Nephron progenitor cell (in vitro differentiated cells): ENCODE measurements around the gene PGBD5.

Source experiments
- DNase-seq: peaks from one replicate; pipeline ENCODE4 v3.0.0; 2021
- H3K27ac Mint-ChIP-seq: 2 replicates; pipeline ENCODE4 v1.8.0; 2021; ENCODE audit warnings: mild to moderate bottlenecking, moderate library complexity, mixed read lengths
- H3K27me3 Mint-ChIP-seq: 2 replicates; pipeline ENCODE4 v1.8.0; 2021; ENCODE audit warnings: mild to moderate bottlenecking, low read depth, mixed read lengths; ENCODE audit not compliant: poor library complexity
- H3K36me3 Mint-ChIP-seq: 2 replicates; pipeline ENCODE4 v1.8.0; 2021; ENCODE audit warnings: low read depth, mixed read lengths
- H3K4me1 Mint-ChIP-seq: 2 replicates; pipeline ENCODE4 v1.8.0; 2021; ENCODE audit warnings: mixed read lengths
- H3K4me3 Mint-ChIP-seq: 2 replicates; pipeline ENCODE4 v1.8.0; 2021; ENCODE audit warnings: mild to moderate bottlenecking, moderate library complexity, mixed read lengths
- H3K9me3 Mint-ChIP-seq: 2 replicates; pipeline ENCODE4 v1.8.0; 2021; ENCODE audit warnings: mild to moderate bottlenecking, moderate library complexity, mixed read lengths
- TF ChIP-seq, protein P1 (sequence below): fragments of 200-600 bp; sonication (generic); IDR thresholded peaks from 2 replicates; pipeline ENCODE4 v1.5.0; 2021; ENCODE audit warnings: antibody characterized with exemption

PGBD5 gene

DNA sequence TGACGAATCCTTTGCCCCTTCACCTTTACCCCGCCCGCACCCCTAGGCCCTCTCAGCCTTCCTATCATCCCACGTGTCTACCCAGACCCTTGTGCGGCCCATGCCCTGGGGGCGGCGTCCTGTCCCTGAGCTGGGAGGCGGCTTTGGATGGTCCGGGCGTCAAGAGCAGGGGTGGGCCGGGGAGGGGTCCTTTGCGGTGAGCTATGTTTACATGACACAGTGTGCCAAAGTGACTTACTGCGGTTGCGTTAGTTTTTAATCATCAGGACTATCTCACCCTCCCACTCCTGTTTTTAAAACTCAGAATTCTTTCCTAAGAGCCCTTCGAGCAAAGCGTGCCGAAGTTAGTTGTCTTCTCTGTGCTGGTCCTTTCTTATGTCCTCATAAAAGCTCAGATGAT, 144.6 kb downstream of the PGBD5 start:
- peak overlapping the region; percentile 25 for H3K27ac Mint-ChIP-seq

DNA sequence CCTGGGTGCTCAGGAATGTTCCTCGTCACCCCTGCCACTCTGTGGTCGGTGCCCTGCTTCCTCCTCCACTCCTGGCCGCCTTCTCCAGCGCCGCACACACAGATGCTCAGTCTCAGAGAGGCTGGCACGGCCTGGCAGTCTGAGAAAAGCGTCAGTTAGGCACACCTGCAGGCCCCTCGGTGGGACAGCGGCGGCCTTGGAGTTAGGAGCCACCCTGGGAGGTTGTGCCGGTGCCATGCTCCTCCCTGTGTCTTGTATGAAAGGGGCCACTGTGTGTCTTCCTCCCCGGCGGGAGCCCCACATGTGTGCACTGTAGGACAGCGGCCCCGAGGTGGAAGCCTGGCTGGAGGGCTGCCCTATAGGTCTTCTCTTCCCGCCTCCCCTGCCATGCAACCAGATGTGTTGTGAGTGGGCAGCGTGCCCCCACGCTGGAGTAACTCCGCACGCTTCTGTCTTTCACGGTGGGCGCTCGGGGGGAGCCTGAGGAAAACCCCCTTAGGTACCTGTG, 145.2 kb downstream of the PGBD5 start:
- Mint-ChIP-seq H3K4me1 (peaks cover 22% of the 10 kb centered on the region), H3K4me3 (no peak overlapping the region), H3K27me3 (peaks cover 7% of the 10 kb centered on the region), H3K36me3 (peaks cover 26% of the 10 kb centered on the region), H3K9me3 (no peaks in the 10 kb centered on the region), H3K27ac (no peak overlapping the region)
- no peak for DNase-seq
- TF ChIP-seq, protein P1, sequence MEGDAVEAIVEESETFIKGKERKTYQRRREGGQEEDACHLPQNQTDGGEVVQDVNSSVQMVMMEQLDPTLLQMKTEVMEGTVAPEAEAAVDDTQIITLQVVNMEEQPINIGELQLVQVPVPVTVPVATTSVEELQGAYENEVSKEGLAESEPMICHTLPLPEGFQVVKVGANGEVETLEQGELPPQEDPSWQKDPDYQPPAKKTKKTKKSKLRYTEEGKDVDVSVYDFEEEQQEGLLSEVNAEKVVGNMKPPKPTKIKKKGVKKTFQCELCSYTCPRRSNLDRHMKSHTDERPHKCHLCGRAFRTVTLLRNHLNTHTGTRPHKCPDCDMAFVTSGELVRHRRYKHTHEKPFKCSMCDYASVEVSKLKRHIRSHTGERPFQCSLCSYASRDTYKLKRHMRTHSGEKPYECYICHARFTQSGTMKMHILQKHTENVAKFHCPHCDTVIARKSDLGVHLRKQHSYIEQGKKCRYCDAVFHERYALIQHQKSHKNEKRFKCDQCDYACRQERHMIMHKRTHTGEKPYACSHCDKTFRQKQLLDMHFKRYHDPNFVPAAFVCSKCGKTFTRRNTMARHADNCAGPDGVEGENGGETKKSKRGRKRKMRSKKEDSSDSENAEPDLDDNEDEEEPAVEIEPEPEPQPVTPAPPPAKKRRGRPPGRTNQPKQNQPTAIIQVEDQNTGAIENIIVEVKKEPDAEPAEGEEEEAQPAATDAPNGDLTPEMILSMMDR = no peak

More for the DNA sequence above, 144.6 kb downstream of the PGBD5 start:
- Mint-ChIP-seq H3K4me3 (no peak overlapping the region), H3K27me3 (peaks cover 4% of the 10 kb centered on the region), H3K9me3 (no peaks in the 10 kb centered on the region), H3K4me1 (peaks cover 21% of the 10 kb centered on the region), H3K36me3 (peaks cover 20% of the 10 kb centered on the region)
- DNase-seq = no peak
- TF ChIP-seq, protein P1 = no peak

DNA sequence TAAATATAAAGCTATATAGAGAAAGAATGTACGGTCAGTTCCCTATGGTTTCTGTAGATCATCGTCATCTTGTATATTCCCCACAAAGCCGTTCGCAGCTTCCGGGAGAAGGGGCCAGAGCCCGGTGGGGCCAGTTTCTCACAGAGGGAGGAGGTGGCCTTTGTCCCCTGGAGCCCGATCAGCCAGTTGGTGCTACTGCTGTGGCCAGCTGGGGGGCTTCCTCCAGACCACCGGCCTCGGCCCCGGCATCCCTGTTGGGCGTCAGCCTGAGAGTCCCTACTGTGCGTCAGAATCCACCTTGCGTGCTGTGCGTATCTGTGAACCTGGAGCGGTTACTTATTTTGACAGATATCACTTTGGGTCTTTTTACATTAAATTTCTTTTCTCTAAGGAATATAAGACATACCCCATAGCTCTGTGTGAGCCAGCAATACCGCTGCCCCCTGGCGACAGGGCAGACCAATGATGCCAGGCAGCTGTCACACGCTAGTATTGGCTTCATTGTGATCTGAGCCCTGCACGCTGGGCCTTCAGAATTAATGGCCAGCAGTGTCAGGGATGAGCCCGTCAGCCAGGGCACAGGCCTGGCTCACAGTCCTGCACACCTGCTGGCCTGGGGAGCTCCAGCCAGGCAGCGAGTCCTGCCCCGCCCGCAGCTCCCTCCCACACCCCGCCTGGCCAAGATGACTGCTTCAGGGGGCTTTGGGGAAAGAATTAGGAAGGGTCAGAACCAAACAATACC, 145.9 kb downstream of the PGBD5 start:
- peaks cover 22% of the 10 kb centered on the region for H3K4me1 Mint-ChIP-seq
- H3K27ac Mint-ChIP-seq = peak overlapping the region; percentile 84
- peaks cover 29% of the 10 kb centered on the region for H3K36me3 Mint-ChIP-seq
- TF ChIP-seq, protein P1 = no peak
- H3K4me3 Mint-ChIP-seq = no peak overlapping the region
- no peak for DNase-seq
- H3K9me3 Mint-ChIP-seq = no peaks in the 10 kb centered on the region
- peaks cover 7% of the 10 kb centered on the region for H3K27me3 Mint-ChIP-seq

DNA sequence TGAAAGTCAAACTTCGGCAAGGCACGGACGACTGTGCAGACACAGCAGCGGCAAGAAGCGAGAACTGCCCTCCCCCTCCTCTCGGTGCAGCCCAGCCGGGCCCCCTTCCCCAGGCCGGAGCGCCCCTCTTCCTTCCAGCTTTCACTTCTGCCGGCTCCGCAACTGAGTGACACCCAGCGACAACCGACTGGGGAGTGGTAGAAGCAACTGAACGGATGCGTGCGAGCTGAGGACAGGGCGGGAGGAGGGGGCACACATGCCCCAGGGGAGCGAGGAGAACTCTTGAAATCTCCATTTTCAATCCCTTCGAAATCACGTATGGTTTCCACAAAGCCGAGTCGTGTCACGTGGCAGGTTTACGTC, 146.6 kb downstream of the PGBD5 start:
- Mint-ChIP-seq H3K27me3 (peaks cover 7% of the 10 kb centered on the region), H3K4me3 (no peak overlapping the region), H3K9me3 (no peaks in the 10 kb centered on the region), H3K27ac (peak overlapping the region; percentile 84), H3K4me1 (peaks cover 22% of the 10 kb centered on the region), H3K36me3 (peaks cover 34% of the 10 kb centered on the region)
- TF ChIP-seq, protein P1 = no peak
- no peak for DNase-seq

DNA sequence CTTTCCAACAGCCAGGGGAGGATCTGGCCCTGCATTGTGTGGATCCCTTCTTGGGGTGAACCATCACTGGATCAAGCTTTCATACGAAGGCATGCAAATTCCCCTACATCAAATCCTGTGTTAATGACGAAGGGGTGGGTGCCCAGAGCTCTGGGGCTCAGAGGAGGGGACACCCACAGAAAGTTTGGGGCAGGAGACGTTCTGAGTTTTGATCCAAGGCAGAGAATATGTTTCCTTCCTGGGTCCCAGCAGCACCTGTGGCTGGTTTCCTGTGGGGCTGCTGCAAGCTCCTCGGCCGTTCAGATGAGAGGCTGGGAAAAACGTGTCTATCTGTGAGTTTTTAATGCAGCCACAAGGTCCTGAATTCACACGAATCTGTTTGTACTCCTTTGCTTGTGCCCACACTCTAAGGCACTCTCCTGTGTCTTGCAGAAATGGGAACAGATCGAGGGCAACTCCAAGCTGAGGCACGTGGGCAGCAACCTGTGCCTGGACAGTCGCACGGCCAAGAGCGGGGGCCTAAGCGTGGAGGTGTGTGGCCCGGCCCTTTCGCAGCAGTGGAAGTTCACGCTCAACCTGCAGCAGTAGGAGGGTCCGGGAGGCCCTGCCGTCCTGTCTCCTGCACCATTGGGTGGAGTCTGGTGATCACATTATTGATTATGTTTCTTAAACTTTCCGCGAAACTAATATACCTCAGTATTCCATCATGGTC, 147.1 kb downstream of the PGBD5 start:
- H3K9me3 Mint-ChIP-seq = no peaks in the 10 kb centered on the region
- TF ChIP-seq, protein P1 = no peak

More for the DNA sequence above, 147.1 kb downstream of the PGBD5 start:
- H3K4me1 Mint-ChIP-seq = peaks cover 22% of the 10 kb centered on the region
- H3K4me3 Mint-ChIP-seq = no peak overlapping the region
- H3K36me3 Mint-ChIP-seq = peaks cover 35% of the 10 kb centered on the region
- DNase-seq = no peak
- H3K27ac Mint-ChIP-seq = peak overlapping the region; percentile 61
- peaks cover 7% of the 10 kb centered on the region for H3K27me3 Mint-ChIP-seq
